Measurements from ENCODE around the gene ZNF865. TPM values are rescaled to one million over a fixed set of nuclear protein-coding genes. Genes with fewer than 3 reads are reported as not detected.

The ZNF865 gene
- total RNA-seq, 1 experiment from 2014 or later, result 5.5 TPM

- DNase-seq (no peak), ATAC-seq (no peak)
- H4K20me1 ChIP-seq (ENCODE audit: low read length), result 0 out of 2 replicates have a peak, but pooled peaks cover 4% of the 10 kb centered on the region
- no peaks in the 10 kb centered on the region for H3K9me3 ChIP-seq (ENCODE audit: low read length)
- H3K9ac ChIP-seq (ENCODE audit: low read length), result no peak overlapping the region
- peaks cover 19% of the 10 kb centered on the region for H3K4me1 ChIP-seq (ENCODE audit: insufficient read depth, low read length)
- CTCF ChIA-PET, result no interaction called here
- H3K27me3 ChIP-seq (ENCODE audit: low read length), result no peaks in the 10 kb centered on the region
- peaks cover 6% of the 10 kb centered on the region for H3K36me3 ChIP-seq (ENCODE audit: low read depth, low read length)
- no peaks in the 10 kb centered on the region for H3K9me2 ChIP-seq (replicated peaks; ENCODE audit: low read length)
- TF ChIP-seq EZH2phosphoT487 (IDR thresholded peaks at IDR 0.05; ENCODE audit: borderline replicate concordance, low read length), result no peak
- TF ChIP-seq CTCF (conservative IDR thresholded peaks at IDR 0.05; ENCODE audit: low read depth, low read length), result no peak
- TF ChIP-seq EZH2 (IDR thresholded peaks at IDR 0.05; ENCODE audit: low read length, unreplicated experiment), result no peak
- H2AFZ ChIP-seq (ENCODE audit: low read length), result no peak overlapping the region
- H3K27ac ChIP-seq (ENCODE audit: low read length), result no peak overlapping the region
- H3K4me2 ChIP-seq (ENCODE audit: low read length), result no peak overlapping the region
- peaks cover 5% of the 10 kb centered on the region for H3F3A ChIP-seq (ENCODE audit: low read length, unreplicated experiment)
- peaks cover 21% of the 10 kb centered on the region for H3K79me2 ChIP-seq (ENCODE audit: low read length)
- BruUV-seq (replicated peaks), result no TSS peak
- intact Hi-C loops (cut with micrococcal nuclease), result no loop called here
- POLR2A ChIA-PET (ENCODE audit: unreplicated experiment), result no interaction called here
- no peak overlapping the region for H3K4me3 ChIP-seq (ENCODE audit: low read length)
These were observed 44.7 kb downstream of the ZNF865 start for GRCh38 chr19:55650126-55650557.

DNA sequence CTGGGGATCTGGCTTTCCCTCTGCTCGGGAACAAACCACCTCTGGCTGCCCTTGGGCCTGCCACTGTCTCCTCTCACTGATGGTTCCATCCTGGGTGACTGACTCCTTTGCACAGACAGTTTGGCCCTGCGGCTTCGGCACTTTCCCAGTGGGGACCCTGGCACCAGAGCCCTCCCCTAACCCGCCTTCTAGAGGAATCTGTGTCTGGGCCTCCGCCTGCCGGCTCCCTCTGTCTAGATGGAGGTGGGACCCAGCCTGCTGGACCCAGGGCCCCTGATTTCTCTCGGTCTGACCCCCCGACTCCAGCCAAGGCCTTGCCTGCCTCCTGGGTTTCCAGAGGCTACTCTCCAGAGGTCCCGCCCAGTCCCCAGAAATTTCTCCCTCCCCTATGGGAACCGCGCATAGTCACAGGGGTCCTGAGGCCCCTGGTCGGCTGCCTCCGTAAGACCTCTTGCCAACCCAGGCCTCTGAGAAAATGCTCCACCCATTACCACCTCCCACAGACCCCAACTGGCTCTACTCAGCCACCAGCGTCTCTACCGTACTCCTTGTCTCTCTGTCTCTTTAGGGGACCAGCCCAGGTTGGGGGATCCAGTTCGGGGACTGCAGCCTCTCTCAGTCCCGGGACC lies 45.3 kb downstream of the ZNF865 start:
- DNase-seq, result no peak
- no peaks in the 10 kb centered on the region for H3K9me2 ChIP-seq (replicated peaks; ENCODE audit: low read length)
- H3F3A ChIP-seq (ENCODE audit: low read length, unreplicated experiment), result peaks cover 5% of the 10 kb centered on the region
- ATAC-seq, result no peak
- H3K9me3 ChIP-seq (ENCODE audit: low read length), result no peaks in the 10 kb centered on the region
- intact Hi-C loops (cut with micrococcal nuclease), result no loop called here
- no TSS peak for BruUV-seq (replicated peaks)
- H3K4me1 ChIP-seq (ENCODE audit: insufficient read depth, low read length), result peaks cover 15% of the 10 kb centered on the region
- peaks cover 1% of the 10 kb centered on the region for H4K20me1 ChIP-seq (ENCODE audit: low read length)
- H3K79me2 ChIP-seq (ENCODE audit: low read length), result peaks cover 21% of the 10 kb centered on the region
- no peak overlapping the region for H2AFZ ChIP-seq (ENCODE audit: low read length)
- H3K27me3 ChIP-seq (ENCODE audit: low read length), result no peaks in the 10 kb centered on the region
- CTCF ChIA-PET, result no interaction called here
- H3K4me3 ChIP-seq (ENCODE audit: low read length), result no peak overlapping the region
- TF ChIP-seq CTCF (conservative IDR thresholded peaks at IDR 0.05; ENCODE audit: low read depth, low read length), result no peak
- TF ChIP-seq EZH2 (IDR thresholded peaks at IDR 0.05; ENCODE audit: low read length, unreplicated experiment), result no peak
- no peak for TF ChIP-seq EZH2phosphoT487 (IDR thresholded peaks at IDR 0.05; ENCODE audit: borderline replicate concordance, low read length)
- POLR2A ChIA-PET (ENCODE audit: unreplicated experiment), result no interaction called here
- H3K9ac ChIP-seq (ENCODE audit: low read length), result no peak overlapping the region
- no peak overlapping the region for H3K4me2 ChIP-seq (ENCODE audit: low read length)
- peaks cover 2% of the 10 kb centered on the region; the same call in 1 of the 2 replicates for H3K36me3 ChIP-seq (ENCODE audit: low read depth, low read length)
- no peak overlapping the region for H3K27ac ChIP-seq (ENCODE audit: low read length)

- Histone ChIP-seq H4K20me1 (ENCODE audit: low read length) (peaks cover 6% of the 10 kb centered on the region), H3K4me2 (ENCODE audit: low read length) (no peak overlapping the region), H3F3A (ENCODE audit: low read length, unreplicated experiment) (peaks cover 5% of the 10 kb centered on the region), H3K9ac (ENCODE audit: low read length) (no peak overlapping the region), H2AFZ (ENCODE audit: low read length) (no peak overlapping the region), H3K27me3 (ENCODE audit: low read length) (no peaks in the 10 kb centered on the region), H3K4me1 (ENCODE audit: insufficient read depth, low read length) (peaks cover 15% of the 10 kb centered on the region), H3K4me3 (ENCODE audit: low read length) (no peak overlapping the region), H3K9me3 (ENCODE audit: low read length) (no peaks in the 10 kb centered on the region), H3K36me3 (ENCODE audit: low read depth, low read length) (peaks cover 7% of the 10 kb centered on the region), H3K79me2 (ENCODE audit: low read length) (peaks cover 25% of the 10 kb centered on the region), H3K9me2 (replicated peaks; ENCODE audit: low read length) (no peaks in the 10 kb centered on the region), H3K27ac (ENCODE audit: low read length) (no peak overlapping the region)
- ChIA-PET CTCF (no interaction called here), POLR2A (ENCODE audit: unreplicated experiment) (no interaction called here)
- ATAC-seq, result no peak
- TF ChIP-seq EZH2phosphoT487 (IDR thresholded peaks at IDR 0.05; ENCODE audit: borderline replicate concordance, low read length), result no peak
- TF ChIP-seq EZH2 (IDR thresholded peaks at IDR 0.05; ENCODE audit: low read length, unreplicated experiment), result no peak
- TF ChIP-seq CTCF (conservative IDR thresholded peaks at IDR 0.05; ENCODE audit: low read depth, low read length), result no peak
- BruUV-seq (replicated peaks), result no TSS peak
- no peak for DNase-seq
- intact Hi-C loops (cut with micrococcal nuclease), result no loop called here
These were observed 45.8 kb downstream of the ZNF865 start for GRCh38 chr19:55651236-55651635.

All from PC-3 (cell line).